Superior temporal gyrus (tissue), 1 donor: ENCODE results near the gene TRABD2B.

Experiments
- DNase-seq: peaks from one replicate; pipeline ENCODE4 v3.0.0-alpha.2; 2016; ENCODE audit errors: extremely low spot score

The TRABD2B gene

GRCh38 chr1:47997289-47998200 lies at the start of gene TRABD2B:
TSS of gene TRABD2B (minus strand) at chr1:47997385.
- peak; percentile 82 for DNase-seq

GRCh38 chr1:48044311-48044710 lies 47.1 kb upstream of the TRABD2B start:
- no peak for DNase-seq

- DNase-seq = no peak
Observed at GRCh38 chr1:48043622-48044021, 46.4 kb upstream of the TRABD2B start.

- no peak for DNase-seq
Observed at GRCh38 chr1:48040154-48040553, 43.0 kb upstream of the TRABD2B start.

- DNase-seq = no peak
Observed at GRCh38 chr1:48039088-48040054, 42.2 kb upstream of the TRABD2B start.

- no peak for DNase-seq
Observed at GRCh38 chr1:48038270-48038767, 41.1 kb upstream of the TRABD2B start.

- no peak for DNase-seq
Observed at GRCh38 chr1:48036710-48037355, 39.6 kb upstream of the TRABD2B start.

- DNase-seq = peak; percentile 44
Observed at GRCh38 chr1:48035371-48036141, 38.4 kb upstream of the TRABD2B start.

- DNase-seq = no peak
Observed at GRCh38 chr1:48033495-48034045, 36.4 kb upstream of the TRABD2B start.

- DNase-seq = no peak
Observed at GRCh38 chr1:48031676-48032075, 34.5 kb upstream of the TRABD2B start.

GRCh38 chr1:48030696-48031365 lies 33.6 kb upstream of the TRABD2B start:
- DNase-seq = no peak

- no peak for DNase-seq
Observed at GRCh38 chr1:48030211-48030610, 33.0 kb upstream of the TRABD2B start.

- no peak for DNase-seq
Observed at GRCh38 chr1:48028218-48029069, 31.3 kb upstream of the TRABD2B start.

GRCh38 chr1:48027533-48027835 lies 30.3 kb upstream of the TRABD2B start:
- DNase-seq = no peak

GRCh38 chr1:48026701-48027532 lies 29.7 kb upstream of the TRABD2B start:
- no peak for DNase-seq

GRCh38 chr1:48026275-48026674 lies 29.1 kb upstream of the TRABD2B start:
- no peak for DNase-seq

- DNase-seq = no peak
Observed at GRCh38 chr1:48025076-48025475, 27.9 kb upstream of the TRABD2B start.

- no peak for DNase-seq
Observed at GRCh38 chr1:48023488-48023887, 26.3 kb upstream of the TRABD2B start.
